ENCODE results near the gene HTR7.

DNA sequence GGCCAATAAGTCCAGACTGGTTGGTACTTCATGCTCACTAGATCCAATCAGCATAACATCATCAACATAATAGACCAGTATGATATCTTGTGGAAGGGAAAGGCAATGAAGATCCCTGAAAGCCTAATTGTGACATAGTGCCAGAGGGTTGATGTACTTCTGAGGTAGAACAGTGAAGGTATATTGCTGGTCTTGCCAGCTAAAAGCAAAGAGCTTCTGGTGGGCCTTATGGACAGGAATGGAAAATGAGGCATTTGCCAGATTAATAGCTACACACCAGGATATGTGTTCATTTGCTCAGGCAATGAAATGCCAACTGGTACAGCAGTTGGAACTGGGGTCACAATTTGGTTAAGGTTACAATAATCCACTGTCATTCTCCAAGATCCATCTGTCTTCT is 156.4 kb downstream of the HTR7 start:
- no peak for TF ChIP-seq POLR2A (IDR thresholded peaks at IDR 0.05)
- TF ChIP-seq, protein P1, sequence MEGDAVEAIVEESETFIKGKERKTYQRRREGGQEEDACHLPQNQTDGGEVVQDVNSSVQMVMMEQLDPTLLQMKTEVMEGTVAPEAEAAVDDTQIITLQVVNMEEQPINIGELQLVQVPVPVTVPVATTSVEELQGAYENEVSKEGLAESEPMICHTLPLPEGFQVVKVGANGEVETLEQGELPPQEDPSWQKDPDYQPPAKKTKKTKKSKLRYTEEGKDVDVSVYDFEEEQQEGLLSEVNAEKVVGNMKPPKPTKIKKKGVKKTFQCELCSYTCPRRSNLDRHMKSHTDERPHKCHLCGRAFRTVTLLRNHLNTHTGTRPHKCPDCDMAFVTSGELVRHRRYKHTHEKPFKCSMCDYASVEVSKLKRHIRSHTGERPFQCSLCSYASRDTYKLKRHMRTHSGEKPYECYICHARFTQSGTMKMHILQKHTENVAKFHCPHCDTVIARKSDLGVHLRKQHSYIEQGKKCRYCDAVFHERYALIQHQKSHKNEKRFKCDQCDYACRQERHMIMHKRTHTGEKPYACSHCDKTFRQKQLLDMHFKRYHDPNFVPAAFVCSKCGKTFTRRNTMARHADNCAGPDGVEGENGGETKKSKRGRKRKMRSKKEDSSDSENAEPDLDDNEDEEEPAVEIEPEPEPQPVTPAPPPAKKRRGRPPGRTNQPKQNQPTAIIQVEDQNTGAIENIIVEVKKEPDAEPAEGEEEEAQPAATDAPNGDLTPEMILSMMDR (IDR thresholded peaks at IDR 0.05), result no peak
